ENCODE measurements around the gene PDPK1. TPM values are rescaled to one million over a fixed set of nuclear protein-coding genes. Genes with fewer than 3 reads are reported as not detected.

The PDPK1 gene
- total RNA-seq, 3 donors from 2014 or later: 47.1 to 55.3 (median 54.3) TPM

GRCh38 chr16:2513405-2514332 is 24.2 kb upstream of the PDPK1 start, which contains the start of gene ATP6V0C:
Gene ATP6V0C, plus strand, starts transcription at chr16:2513952. Its CDS starts 152 bp downstream, at chr16:2514104.
- ATAC-seq (peak; percentile 85 to 91), DNase-seq (peak; percentile 87)
- no peaks in the 10 kb centered on the region for H3K27me3 Mint-ChIP-seq (ENCODE audit: low read depth)
- H3K4me3 Mint-ChIP-seq: peak within 1 kb of the TSS; percentile 93
- peaks cover 6% of the 10 kb centered on the region for H3K36me3 Mint-ChIP-seq (ENCODE audit: insufficient read depth)
- no peaks in the 10 kb centered on the region for H3K9me3 Mint-ChIP-seq
- H3K4me1 Mint-ChIP-seq (ENCODE audit: low read depth): peaks cover 48% of the 10 kb centered on the region

DNA sequence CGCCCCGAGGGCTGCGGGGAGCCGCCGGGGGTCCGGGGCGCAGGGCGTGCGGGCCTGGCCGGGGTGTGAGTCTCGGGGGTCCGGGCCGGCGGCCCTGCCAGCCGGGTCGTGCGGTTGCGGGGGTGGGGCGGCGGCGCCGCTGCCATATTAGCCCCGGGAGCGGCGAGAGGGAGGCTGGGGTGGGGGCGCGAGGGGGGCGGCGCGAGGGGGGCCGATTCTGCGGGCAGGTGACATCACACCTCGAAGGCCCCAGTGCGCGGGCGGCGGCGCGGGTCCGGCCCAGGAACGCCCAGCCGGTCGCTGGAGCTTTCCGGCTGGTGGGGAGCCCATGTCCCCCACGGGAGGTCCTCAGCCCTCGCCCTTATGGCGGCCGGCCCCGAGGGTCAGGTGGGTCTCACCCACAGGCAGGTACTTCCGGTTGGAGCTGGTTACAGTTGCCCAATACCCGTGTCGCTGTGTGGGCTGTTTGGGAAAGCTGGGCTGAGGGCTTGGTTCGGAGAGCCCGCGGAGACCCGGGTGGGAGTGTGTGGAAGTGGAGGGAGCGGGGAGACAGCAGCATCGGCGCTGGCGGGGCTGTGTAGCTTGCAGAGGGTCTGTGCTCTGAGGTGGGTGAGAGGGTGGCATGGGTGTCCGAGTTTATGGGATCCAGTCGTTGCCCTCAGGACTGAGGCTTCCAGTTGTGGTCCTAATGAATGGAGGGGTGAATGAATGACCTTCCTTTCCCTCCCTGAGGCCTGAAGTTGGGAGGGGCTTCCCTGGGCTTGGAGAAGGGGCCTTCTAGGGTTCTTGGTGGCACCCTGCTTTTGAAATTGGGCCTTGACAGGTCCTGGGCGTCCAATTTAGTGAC is 23.3 kb upstream of the PDPK1 start:
- Mint-ChIP-seq H3K27me3 (ENCODE audit: low read depth) (no peaks in the 10 kb centered on the region), H3K36me3 (ENCODE audit: insufficient read depth) (peaks cover 6% of the 10 kb centered on the region), H3K4me1 (ENCODE audit: low read depth) (peaks cover 53% of the 10 kb centered on the region), H3K9me3 (no peaks in the 10 kb centered on the region), H3K4me3 (peak overlapping the region; percentile 93)
- DNase-seq: peak; percentile 27
- peak; percentile 5 to 8 for ATAC-seq

DNA sequence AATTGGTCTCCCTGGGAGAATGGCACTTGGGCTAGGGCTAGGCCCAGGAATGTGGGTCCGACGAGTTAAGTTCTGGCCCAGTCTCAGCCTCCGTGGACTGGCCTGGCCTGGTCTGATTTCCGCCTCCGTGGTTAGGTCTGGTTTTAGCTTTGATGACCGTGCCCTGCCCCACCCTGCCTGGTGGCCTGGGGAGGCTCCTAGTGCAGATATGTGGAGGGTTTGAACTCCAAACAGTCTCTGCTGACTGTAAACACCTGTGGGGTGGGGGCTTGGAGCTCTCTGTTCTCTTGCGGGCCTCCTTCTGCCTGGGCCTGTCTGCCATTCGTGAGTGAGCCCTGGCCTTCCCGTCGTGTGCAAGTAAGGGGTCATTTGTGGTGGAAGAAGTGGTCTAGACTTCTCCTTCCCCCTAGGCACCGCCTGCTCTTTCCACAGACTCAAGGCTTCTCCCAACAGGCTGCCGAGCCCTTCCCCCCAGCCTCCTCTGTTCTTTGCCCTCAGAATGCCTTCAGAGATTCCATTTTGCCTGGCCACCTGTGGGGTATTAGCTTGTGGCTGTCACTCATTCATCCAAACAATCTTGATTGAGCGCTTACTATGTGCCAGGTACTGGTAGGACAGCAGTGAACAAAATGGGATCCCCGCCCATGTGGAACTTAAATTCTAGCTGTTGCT is 22.5 kb upstream of the PDPK1 start:
- peak overlapping the region; percentile 93 for H3K4me3 Mint-ChIP-seq

GRCh38 chr16:2516391-2517240 is 21.2 kb upstream of the PDPK1 start:
- Mint-ChIP-seq H3K27me3 (ENCODE audit: low read depth) (no peaks in the 10 kb centered on the region), H3K4me3 (peak overlapping the region; percentile 93), H3K4me1 (ENCODE audit: low read depth) (peaks cover 58% of the 10 kb centered on the region), H3K36me3 (ENCODE audit: insufficient read depth) (peaks cover 10% of the 10 kb centered on the region), H3K9me3 (no peaks in the 10 kb centered on the region)
- DNase-seq (no peak), ATAC-seq (no peak)

More for the DNA sequence above, 22.5 kb upstream of the PDPK1 start:
- H3K36me3 Mint-ChIP-seq (ENCODE audit: insufficient read depth): peaks cover 10% of the 10 kb centered on the region
- no peak for DNase-seq
- no peaks in the 10 kb centered on the region for H3K27me3 Mint-ChIP-seq (ENCODE audit: low read depth)
- H3K4me1 Mint-ChIP-seq (ENCODE audit: low read depth): peaks cover 54% of the 10 kb centered on the region
- H3K9me3 Mint-ChIP-seq: no peaks in the 10 kb centered on the region
- no peak for ATAC-seq

- Mint-ChIP-seq H3K27me3 (ENCODE audit: low read depth) (no peaks in the 10 kb centered on the region), H3K4me3 (no peak overlapping the region), H3K4me1 (ENCODE audit: low read depth) (peaks cover 51% of the 10 kb centered on the region), H3K36me3 (ENCODE audit: insufficient read depth) (peaks cover 10% of the 10 kb centered on the region), H3K9me3 (no peaks in the 10 kb centered on the region)
- DNase-seq (no peak), ATAC-seq (no peak)
Observed at GRCh38 chr16:2517954-2518605, 19.7 kb upstream of the PDPK1 start.

- DNase-seq (peak; percentile 3), ATAC-seq (no peak)
- Mint-ChIP-seq H3K27me3 (ENCODE audit: low read depth) (no peaks in the 10 kb centered on the region), H3K36me3 (ENCODE audit: insufficient read depth) (peaks cover 10% of the 10 kb centered on the region), H3K9me3 (no peaks in the 10 kb centered on the region), H3K4me1 (ENCODE audit: low read depth) (peaks cover 53% of the 10 kb centered on the region), H3K4me3 (peak overlapping the region; percentile 74)
Observed at GRCh38 chr16:2518823-2519710, 18.8 kb upstream of the PDPK1 start.

DNA sequence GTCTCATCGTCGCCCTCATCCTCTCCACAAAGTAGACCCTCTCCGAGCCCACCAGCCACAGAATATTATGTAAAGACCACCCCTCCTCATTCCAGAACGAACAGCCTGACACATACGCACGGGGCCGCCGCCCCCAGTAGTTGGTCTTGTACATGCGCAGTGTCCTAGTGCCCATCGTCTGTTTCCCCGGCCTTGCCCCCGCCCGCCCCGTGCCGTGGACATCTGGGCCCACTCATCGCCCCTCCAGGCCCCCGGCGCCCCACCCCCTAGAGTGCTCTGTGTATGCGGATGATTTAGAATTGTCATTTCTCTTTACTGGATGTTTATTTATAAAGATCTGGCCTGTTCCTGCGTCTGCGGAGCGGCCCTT is 18.1 kb upstream of the PDPK1 start:
- peak overlapping the region; percentile 74 for H3K4me3 Mint-ChIP-seq
- peaks cover 16% of the 10 kb centered on the region for H3K36me3 Mint-ChIP-seq (ENCODE audit: insufficient read depth)
- H3K27me3 Mint-ChIP-seq (ENCODE audit: low read depth): no peaks in the 10 kb centered on the region
- ATAC-seq: no peak
- peak; percentile 4 for DNase-seq
- H3K4me1 Mint-ChIP-seq (ENCODE audit: low read depth): peaks cover 59% of the 10 kb centered on the region
- H3K9me3 Mint-ChIP-seq: no peaks in the 10 kb centered on the region

GRCh38 chr16:2520097-2520783 is 17.6 kb upstream of the PDPK1 start, which contains the start of gene AMDHD2:
Gene AMDHD2, plus strand, starts transcription at chr16:2520371. Its CDS starts 88 bp downstream, at chr16:2520459.
- Mint-ChIP-seq H3K36me3 (ENCODE audit: insufficient read depth) (peaks cover 19% of the 10 kb centered on the region), H3K9me3 (no peaks in the 10 kb centered on the region), H3K4me1 (ENCODE audit: low read depth) (peaks cover 57% of the 10 kb centered on the region), H3K27me3 (ENCODE audit: low read depth) (no peaks in the 10 kb centered on the region), H3K4me3 (peak within 1 kb of the TSS; percentile 84)
- ATAC-seq: peak; percentile 73 to 79
- DNase-seq: peak; percentile 86

GRCh38 chr16:2520784-2521531 is 16.9 kb upstream of the PDPK1 start:
- peak; percentile 54 to 57 for ATAC-seq
- Mint-ChIP-seq H3K36me3 (ENCODE audit: insufficient read depth) (peaks cover 20% of the 10 kb centered on the region), H3K4me1 (ENCODE audit: low read depth) (peaks cover 50% of the 10 kb centered on the region), H3K4me3 (peak overlapping the region; percentile 84), H3K27me3 (ENCODE audit: low read depth) (no peaks in the 10 kb centered on the region), H3K9me3 (no peaks in the 10 kb centered on the region)
- DNase-seq: peak; percentile 28

- no peaks in the 10 kb centered on the region for H3K27me3 Mint-ChIP-seq (ENCODE audit: low read depth)
- H3K36me3 Mint-ChIP-seq (ENCODE audit: insufficient read depth): peaks cover 16% of the 10 kb centered on the region
- H3K9me3 Mint-ChIP-seq: no peaks in the 10 kb centered on the region
- DNase-seq: no peak
- H3K4me1 Mint-ChIP-seq (ENCODE audit: low read depth): peaks cover 25% of the 10 kb centered on the region
- no peak for ATAC-seq
- H3K4me3 Mint-ChIP-seq: no peak overlapping the region
Observed at GRCh38 chr16:2523801-2524231, 14.0 kb upstream of the PDPK1 start.

- DNase-seq (no peak), ATAC-seq (no peak)
- no peaks in the 10 kb centered on the region for H3K9me3 Mint-ChIP-seq
- peaks cover 21% of the 10 kb centered on the region for H3K4me1 Mint-ChIP-seq (ENCODE audit: low read depth)
- no peak overlapping the region for H3K4me3 Mint-ChIP-seq
- peaks cover 16% of the 10 kb centered on the region for H3K36me3 Mint-ChIP-seq (ENCODE audit: insufficient read depth)
- no peaks in the 10 kb centered on the region for H3K27me3 Mint-ChIP-seq (ENCODE audit: low read depth)
Observed at GRCh38 chr16:2524339-2524938, 13.4 kb upstream of the PDPK1 start.

Data from activated T-cell treated with anti-CD3 and anti-CD28 coated beads, Interleukin-2, amount 50 U/mL, for 4 hours (primary cell).